GM21825 (cell line): ENCODE data around the gene COMTD1.
"Not testable (repeated sequence)": the region's sequence is repeated elsewhere in the genome, so short reads cannot be mapped to it uniquely, and the experiment has no call there.

ENCODE experiments used
- ATAC-seq: cut with Tn5 transposase; IDR thresholded peaks from one replicate; pipeline ENCODE4 v1.9.1; 2021; ENCODE audit warnings: mild to moderate bottlenecking, moderate library complexity; ENCODE audit not compliant: unreplicated experiment

Gene COMTD1

GRCh38 chr10:75226095-75226494 lies 9.7 kb downstream of the COMTD1 start:
- no peak for ATAC-seq

- no peak for ATAC-seq
Observed at GRCh38 chr10:75223507-75223906, 12.2 kb downstream of the COMTD1 start.

DNA sequence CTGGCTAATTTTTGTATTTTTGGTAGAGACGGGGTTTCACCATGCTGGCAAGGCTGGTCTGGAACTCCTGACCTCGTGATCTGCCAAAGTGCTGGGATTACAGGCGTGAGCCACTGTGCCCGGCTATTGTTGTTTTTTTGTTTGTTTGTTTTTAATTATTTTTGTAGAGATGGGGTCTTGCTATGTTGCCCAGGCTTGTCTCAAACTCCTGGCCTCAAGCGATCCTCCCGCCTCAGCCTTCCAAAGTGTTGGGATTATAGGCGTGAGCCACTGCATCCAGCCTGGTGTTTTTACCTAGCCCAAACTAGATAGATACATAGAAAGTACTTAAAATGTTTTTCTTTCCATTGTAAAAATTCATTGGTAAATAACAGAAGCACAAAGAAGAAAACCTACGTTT lies 14.3 kb downstream of the COMTD1 start:
- not testable (repeated sequence) for ATAC-seq

DNA sequence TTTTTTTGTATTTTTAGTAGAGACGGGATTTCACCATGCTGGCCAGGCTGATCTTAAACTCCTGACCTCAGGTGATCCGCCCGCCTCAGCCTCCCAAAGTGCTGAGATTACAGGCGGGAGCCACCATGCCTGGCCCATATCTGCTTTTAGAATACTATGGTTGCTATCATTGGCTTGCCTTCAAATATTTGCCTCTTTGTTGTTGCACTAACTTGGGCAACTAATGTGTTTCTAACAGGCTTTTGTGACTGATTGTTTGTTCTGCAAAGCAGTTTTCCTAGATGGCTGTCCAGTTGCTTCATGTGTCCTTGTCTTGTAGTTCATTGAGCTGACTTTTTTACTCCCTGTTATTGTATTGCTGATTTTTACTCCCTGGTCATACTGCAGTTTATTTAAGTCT lies 15.5 kb downstream of the COMTD1 start:
- no peak for ATAC-seq

DNA sequence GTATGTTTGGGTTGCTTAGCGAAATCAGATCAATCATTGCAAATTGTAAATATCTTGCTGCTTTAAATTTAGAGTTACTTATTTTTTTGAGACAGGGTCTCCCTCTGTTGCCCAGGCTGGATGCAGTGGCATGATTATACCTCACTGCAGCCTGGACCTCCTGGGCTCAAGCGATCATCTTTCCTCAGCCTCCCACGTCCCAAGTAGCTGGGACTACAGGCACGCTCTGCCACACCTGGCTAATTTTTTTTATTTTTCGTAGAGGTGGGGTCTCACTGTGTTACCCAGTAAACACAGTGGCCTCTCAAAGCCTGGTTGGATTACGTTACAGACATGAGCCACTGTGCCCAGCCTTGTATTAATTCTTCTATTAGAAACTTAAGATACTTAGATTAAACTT lies 23.4 kb downstream of the COMTD1 start:
- ATAC-seq: no peak

DNA sequence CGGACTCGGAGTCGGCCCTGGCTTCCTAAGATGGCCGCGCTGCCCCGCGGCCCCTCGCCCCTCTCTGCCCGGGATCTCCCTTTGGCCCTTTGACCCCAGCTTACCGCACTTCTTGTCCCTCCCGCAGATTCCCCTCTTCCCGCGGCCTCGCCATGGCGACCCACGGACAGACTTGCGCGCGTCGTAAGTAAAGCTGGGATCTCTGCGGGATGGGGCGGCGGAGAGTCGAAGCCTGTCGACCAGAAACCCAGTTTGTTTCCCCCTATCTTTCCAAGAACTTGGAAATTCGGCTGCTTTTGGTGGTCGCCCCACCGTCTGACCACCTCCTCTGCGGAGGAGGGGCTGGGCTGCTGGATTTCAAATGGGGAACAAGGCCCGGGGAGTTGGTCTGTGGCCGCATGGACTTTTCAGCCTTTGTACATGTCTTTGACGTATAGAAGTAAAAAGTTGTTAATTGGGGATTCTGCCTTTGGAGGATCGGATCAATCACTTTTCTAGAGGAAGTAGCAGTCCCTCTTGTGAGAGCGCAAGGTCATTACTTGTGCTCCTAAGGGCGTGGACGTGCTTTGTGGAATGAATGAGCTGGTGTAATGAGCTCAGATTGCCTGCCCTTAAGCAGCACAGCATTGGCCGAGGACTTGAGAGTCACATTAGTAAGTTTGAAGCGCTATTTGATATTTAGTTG lies 24.6 kb downstream of the COMTD1 start:
- no peak for ATAC-seq

DNA sequence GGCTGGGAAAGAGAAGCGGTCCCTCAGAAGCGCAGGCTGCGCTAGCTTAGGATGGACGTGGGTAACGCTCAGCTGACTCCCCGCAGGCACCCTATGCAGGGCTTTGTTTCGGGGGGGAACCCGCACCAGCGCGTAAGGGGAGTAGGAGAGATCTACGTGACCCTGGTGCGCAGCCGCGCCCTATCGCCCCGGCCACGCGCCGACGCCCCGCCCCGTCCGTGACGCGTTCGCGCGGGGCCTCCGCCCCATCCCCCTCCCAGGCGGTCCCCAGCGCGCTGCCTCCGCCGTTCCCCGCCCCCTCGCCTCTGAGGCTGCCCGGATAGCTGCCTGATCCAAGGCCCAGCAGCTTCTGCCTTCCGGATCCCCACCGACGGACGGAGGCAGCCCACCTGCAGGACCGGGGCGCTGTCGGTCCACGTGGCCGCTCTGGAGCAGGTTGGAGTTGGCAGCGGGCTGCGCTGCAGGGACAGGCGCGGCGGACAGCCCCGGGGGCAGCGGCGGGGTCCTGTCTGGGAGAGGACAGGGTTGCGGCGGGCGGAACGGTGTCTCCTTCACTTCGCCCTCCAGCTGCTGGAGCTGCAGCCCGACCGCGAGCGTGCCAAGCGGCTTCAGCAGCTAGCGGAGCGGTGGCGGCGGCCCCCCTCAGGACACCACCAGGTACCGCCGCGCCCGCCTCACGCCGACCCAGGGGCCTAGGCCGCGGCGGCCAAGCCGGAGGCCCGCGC lies 25.3 kb downstream of the COMTD1 start, which contains the start of gene VDAC2:
Gene VDAC2 (plus strand): TSS at position 515 of the 725 bp plus-strand sequence. CDS start 363 bp downstream, outside the sequence.
- peak; percentile 77 for ATAC-seq

DNA sequence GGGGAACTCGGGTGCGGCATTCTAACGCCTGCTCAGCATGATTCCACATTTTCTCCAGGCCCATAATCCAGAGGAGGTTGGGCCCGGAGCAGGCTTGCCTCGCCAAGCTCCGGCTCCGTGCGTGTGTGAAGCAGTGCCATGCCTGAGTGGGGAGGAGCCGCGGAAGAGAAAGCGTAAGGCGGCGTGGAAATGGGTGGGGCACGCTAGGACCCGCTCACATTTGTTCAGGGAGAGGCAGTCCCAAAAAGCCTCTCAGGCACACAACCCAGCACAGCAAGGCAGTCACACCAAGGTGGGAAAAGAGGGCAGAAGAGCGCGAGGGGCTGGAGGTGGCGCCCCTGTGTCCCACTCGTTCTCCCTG lies 25.9 kb downstream of the COMTD1 start:
- ATAC-seq: peak; percentile 55

DNA sequence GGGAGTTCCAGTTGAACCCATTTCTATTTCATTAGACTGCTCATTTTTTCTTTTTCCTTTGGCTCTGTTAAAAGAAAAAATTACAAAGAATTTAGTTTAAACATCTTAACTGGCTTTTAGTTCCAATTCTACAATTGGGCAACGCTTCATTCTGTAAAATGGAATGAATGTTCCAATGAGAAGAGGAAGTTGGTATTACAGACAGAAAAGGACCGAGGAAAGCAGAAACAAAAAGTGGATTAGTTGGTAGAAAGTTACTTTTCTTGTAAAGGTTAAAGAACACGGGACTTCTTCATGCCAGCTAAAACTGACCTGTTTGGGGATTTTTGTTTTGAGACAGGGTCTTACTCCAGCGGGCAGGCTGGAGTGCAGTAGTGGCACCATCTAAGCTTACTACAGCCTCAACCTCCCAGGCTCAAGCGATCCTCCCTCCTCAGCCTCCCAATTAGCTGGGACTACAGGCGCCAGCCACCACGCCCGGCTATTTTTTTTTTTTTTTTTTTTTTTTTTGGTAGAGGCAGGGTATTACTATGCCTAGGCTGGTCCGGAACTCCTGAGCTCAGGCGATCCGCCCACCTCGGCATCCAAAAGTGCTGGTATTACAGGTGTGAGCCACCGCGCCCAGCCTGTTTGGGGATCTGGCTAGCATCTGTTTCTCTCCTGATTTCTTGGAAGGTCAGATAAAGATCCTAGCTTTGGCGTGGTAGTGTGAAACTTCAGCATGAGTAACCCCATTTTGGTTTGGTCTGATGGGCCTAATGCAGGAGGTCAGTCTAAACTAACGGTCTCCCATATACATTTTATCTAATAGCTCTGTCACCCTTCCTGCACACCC lies 26.5 kb downstream of the COMTD1 start:
- peak; percentile 3 for ATAC-seq

GRCh38 chr10:75208181-75208580 lies 27.6 kb downstream of the COMTD1 start:
- no peak for ATAC-seq

- no peak for ATAC-seq
Observed at GRCh38 chr10:75207857-75208144, 28.0 kb downstream of the COMTD1 start.

GRCh38 chr10:75207079-75207856 lies 28.5 kb downstream of the COMTD1 start:
- ATAC-seq: no peak

- ATAC-seq: not testable (repeated sequence)
Observed at GRCh38 chr10:75206638-75207037, 29.1 kb downstream of the COMTD1 start.

DNA sequence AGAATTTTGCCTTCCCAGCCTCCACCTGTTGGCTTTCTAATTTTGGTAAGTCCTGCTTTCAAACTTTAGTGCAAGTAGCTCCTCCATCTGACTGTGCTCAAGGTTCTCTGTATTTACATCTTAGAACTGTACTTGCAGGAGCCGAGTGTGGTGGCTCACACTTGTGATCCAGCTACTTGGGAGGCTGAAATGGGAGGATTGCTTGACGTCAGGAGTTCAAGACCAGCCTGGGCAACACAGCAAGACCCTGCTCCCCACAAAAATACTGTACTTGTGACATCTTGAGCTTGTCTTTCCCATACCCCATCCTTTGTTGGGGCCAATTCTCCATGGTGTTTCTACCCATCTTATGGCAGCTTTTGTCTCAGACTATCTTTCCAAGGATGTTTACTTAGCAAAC lies 29.8 kb downstream of the COMTD1 start:
- ATAC-seq: no peak

GRCh38 chr10:75203724-75204123 lies 32.0 kb downstream of the COMTD1 start:
- ATAC-seq: no peak

DNA sequence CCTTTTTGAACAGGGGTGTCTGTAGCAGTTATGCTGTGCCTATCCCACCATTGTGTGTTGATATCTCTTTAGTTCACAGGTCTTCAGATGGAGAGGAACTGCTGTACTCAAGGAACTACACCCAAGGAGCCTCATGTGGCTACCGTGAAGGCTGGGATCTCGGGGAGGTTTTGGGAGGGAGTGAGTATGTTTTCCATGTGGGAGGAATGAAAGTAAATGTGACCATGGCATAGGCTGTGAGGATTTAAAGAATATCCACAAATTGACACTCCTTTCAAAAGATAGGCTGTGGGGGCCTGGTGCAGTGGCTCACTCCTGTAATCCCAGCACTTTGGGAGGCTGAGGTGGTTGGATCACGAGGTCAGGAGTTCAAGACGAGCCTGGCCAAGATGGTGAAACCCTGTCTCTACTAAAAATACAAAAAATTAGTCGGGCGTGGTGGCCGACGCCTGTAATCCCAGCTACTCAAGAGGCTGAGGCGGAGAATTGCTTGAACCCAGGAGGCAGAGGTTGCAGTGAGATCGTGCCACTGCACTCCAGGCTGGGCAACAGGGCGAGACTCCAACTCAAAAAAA lies 32.6 kb downstream of the COMTD1 start:
- ATAC-seq: not testable (repeated sequence)

DNA sequence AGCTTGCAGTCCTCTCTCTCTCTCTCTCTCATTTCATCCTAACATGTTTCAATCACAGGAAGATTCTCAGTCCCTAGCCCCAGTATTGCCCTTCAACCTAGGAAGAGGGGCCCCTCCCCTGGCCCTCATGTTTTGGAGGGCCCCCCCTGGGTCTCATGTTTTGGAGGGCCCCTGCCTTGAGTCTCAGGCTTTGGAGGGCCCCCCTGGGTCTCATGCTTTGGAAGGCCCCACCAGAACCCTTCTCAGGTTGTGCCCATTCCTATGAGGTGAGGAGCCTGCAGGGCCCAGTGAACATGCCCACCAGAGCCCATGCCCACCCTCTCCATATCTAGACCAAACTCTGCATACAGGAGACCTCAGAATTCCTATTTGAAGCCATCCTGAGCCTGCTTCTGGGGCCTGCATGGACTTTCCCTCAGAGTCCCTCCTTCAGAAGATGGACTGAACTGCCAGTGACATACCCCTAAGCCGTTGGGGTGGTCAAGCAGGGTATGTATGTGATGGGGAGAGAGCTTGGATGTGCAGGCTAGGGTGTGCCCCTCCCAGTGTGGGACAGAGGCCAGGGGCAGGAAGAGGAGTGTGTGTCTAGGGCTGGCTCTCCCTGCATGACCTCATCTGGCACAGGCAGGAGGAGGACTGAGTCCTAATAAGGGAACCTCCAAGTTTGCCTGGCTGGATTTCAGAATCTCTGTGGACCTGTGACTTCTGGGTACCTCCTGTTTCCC lies 33.3 kb downstream of the COMTD1 start:
- no peak for ATAC-seq

DNA sequence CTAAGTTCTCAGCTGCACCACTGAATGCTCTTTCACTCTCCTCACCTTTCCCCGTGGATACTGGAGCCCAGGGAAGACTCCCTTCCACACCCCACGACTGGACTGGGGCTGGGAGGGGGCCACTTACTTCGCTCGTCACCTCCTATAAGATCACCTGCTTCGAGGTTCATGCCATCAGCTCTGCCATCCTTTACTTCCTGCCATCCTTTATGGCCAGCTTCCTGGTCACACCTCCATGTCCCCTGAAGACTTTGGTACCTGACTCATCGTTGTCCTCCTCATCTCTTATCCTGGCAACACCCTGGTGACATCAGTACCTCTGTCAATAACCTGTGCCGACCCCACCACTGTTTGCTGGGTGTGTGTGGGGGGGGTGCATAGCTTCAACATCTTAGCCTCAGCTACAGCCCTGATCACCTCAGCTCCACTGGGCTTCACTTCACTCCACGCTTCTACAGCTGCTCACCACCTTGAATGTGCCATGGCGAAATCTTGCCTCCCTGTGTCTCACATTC lies 33.9 kb downstream of the COMTD1 start:
- no peak for ATAC-seq

- not testable (repeated sequence) for ATAC-seq
Observed at GRCh38 chr10:75199949-75200348, 35.8 kb downstream of the COMTD1 start.

DNA sequence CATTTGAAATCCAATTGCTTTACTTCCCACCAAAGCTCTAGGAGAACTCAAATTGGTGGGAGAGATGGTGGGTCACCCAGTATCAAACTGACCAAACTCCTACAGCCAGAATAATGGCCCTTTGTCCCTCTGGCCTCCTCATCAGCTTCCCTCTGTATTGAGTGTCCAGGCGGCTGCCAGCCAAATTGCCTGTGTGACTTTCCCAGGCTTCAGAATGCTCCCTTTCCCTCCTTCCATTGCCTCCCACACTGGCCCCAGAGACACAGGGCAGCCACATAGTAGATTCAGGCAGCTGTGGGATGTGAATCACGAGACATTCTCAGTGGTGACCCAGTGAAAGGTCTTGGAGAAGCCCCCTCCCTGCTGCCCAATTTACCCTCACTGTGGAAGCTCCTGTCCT lies 37.9 kb downstream of the COMTD1 start:
- ATAC-seq: no peak
